Ramos (cell line): ENCODE measurements around the gene FLACC1.

Experiments used
- in situ Hi-C: fragments of 300-500 bp; cut with MboI; formaldehyde crosslinking; loops from one replicate; pipeline ENCODE4 v1.14.3; 2022; ENCODE audit warnings: low sequenced_read_pairs; ENCODE audit not compliant: unreplicated experiment

The FLACC1 gene

DNA sequence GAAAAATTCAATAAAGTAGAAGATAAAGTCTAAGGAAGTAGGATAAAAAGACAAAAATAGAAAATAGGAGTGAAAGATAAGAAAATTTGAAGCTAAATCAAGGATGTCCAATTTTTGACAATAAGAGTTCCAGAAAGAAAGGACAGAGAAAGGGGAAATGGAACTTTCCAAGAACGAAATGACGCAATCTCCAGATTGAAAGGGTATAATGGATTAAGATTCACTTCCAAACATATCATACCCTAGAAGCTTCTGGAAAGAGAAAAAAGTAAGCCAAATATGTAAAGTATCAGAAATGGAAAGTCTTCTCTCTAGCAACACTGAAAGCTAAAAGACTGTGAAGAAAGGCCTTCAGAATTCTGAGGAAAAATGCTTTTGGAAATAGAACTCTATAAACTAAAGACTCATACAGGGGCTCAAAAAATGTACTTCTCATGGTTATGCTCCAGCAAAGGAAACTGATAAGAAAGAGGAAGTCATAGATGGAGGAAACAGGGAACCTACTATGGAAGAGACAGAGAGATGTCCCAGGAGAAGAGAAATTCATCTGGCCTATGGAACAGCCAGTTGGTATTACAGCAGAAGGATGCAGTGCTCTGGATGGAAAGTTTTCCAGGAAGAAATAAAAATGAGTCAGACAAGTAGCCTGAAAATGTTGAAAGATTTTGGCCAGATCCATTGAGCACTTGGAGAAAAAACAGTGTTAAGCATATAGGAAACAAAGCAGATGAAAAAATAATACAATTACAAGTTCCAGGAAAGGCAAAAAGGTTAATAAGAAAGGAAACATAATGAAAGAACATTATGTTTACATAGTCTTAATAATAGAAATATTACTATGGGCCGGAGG lies 76.7 kb downstream of the FLACC1 start:
- in situ Hi-C loops, result no loop called here

DNA sequence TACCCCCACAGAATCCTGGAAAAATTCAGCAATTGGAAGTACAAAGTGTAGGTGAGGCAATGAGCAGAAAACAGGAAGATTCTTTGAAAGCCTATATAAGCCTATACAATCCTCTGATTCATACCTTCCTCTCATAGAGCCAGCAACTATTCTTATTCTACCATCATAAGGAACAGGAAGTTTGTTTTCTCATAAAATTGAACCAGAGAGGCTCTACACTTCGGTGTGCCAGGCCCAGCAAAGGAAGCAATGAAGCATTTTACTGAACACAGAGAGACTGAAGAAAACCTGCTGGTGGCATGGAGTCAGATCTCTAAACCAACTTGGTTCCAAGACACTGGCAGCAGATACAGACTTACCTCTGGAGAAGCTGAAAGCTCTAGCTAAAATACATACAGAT lies 78.1 kb downstream of the FLACC1 start:
- in situ Hi-C loops, result no loop called here

DNA sequence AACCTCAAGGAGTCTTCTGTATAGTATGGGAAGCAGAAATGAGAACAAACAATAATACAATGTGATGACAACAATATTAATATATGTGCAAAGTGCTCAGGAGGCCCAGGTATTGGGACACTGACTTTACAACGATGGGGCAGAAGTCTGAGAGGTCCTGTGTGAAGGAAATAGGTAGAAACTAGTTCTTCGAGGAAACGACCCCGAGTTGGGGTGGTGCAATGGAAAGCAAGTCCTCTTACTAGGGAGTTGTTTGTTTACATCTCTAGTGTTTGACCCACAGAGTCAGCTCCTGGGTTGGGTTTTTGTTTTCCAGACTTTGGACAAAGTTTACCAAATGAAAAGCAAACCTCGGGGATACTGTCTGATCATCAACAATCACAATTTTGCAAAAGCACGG lies 80.6 kb downstream of the FLACC1 start:
- in situ Hi-C loops, result no loop called here

DNA sequence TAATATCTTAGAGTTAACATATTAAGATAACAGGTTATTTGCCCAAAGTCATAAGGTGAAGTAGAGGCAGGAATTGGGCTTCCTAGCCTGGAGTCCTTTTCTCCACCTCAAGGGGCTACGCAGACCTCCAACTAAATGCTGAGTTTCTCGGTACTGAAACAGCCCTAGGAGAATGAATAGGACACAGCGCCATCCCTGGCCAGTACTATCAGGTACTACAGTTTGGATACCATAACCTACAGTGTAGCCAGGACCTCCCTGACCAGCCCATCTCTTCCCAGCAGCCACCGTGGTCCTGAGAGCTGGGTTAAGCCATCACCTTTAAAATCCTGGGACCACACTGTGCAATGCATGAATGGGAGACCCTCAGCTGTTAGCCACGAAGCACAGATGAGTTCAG lies 81.2 kb downstream of the FLACC1 start:
- in situ Hi-C loops, result no loop called here

DNA sequence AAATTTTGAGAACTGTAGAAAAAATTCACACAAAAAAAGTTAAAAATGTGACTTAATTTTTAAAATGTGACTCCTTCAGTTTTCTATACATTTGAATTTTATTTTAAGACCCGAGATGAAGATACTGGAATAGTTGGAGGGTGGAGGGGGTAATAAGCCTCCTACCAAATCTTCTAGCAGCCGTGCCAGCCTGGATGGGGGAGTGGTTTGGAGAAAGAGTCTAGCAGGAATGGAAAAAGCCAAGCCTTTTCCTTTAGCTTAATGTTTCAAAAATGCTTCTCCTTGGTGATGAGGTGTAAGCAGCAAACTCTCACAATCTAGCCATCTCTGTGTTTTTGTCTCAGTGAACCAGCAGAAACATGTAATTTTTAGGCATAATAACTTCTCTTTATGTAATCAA lies 82.1 kb downstream of the FLACC1 start:
- in situ Hi-C loops, result no loop called here

DNA sequence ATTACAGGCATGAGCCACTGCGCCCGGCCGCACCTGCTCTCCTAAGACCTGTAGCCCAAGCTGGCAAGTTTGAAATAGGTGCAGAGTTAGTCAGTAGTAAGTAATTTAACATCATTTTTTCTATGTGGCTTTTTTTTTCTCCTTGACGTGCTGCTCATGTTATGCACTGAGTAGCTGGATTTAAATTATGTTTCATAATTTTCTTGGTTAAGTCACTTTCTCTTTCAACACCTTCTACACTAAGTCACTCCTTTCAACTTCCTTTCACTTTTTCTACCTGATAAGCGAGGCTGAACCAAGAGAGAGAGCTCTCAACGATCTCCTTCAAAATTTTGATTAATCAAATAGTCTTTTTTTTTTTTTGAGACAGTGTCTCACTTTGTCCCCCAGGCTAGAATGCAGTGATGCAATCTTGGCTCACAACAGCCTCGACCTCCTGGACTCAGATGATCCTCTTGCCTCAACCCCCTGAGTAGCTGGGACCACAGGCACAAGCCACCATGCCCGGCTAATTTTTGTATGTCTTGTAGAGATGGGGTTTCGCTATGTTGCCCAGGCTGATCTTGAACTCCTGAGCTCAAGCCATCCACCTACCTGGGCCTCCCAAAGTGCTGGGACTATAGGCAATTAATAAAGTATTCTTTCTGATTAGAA lies 83.7 kb downstream of the FLACC1 start:
- in situ Hi-C loops, result no loop called here

DNA sequence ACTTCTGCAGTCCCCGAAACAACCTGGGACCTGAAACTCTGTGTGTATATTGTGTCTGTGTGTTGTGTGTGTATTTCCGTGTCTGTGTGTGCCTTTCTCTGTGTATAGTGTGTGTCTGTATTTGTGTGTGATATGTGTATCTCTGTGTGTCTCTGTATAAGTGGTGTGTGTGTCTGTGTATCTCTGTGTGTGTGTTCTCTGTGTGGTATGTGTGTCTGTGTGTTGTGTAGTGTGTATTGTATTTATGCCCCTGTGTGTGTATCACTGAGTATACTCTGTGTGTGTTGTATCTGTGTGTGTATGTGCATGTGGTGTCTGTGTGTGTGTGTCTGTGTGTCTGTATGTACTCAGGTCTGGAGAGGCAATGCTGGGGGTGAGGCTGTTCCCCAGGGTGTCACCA lies 85.2 kb downstream of the FLACC1 start:
- in situ Hi-C loops, result no loop called here

DNA sequence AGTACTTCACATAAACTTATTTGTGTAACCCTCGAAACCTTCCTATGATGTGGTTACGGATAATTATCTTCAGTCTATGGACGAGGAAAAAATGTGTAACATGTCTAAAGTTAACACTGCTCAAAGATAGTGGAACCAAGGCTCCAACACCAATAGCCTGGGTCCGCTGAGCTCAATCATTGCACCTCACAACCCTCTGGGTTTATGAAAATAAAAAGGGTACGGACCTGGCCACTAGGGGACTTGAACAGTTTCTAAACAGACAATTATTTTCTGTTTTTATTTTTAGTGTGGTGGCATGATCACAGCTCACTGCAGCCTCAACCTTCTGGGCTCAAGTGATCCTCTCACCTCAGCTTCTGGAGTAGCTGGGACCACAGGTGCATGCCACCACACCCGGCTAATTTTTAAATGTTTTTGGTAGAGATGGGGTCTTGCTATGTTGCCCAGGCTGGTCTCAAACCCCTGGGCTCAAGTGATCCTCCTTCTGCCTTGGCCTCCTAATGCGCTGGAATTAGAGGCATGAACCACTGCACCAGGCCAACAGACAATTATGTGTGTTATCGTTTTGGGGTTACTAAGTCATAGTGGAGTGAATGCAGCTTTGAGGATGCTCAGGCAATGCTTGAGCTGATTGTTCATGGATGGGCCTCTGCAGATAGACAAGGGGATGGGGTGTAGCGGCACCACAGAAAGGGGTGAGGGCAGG lies 86.7 kb downstream of the FLACC1 start:
- in situ Hi-C loops, result no loop called here

DNA sequence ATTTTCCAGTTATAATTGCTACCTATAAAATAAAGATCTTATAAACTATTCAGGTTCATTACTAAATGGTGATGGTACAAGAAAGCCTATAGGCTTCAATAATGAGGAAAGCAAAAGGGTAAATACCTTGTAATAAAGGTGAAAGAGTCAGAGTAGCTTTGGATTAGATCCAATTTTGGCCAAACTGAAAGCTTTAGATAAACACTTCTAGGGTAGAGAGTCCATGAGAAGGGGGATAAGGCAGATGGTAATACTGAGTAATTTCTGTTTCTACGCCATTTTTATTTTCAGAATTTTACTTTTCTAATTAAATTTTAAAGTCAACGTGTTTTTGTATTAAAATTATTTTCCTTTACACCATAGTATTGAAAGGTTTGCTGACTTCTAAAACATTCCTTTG lies 87.4 kb downstream of the FLACC1 start:
- in situ Hi-C loops, result no loop called here

DNA sequence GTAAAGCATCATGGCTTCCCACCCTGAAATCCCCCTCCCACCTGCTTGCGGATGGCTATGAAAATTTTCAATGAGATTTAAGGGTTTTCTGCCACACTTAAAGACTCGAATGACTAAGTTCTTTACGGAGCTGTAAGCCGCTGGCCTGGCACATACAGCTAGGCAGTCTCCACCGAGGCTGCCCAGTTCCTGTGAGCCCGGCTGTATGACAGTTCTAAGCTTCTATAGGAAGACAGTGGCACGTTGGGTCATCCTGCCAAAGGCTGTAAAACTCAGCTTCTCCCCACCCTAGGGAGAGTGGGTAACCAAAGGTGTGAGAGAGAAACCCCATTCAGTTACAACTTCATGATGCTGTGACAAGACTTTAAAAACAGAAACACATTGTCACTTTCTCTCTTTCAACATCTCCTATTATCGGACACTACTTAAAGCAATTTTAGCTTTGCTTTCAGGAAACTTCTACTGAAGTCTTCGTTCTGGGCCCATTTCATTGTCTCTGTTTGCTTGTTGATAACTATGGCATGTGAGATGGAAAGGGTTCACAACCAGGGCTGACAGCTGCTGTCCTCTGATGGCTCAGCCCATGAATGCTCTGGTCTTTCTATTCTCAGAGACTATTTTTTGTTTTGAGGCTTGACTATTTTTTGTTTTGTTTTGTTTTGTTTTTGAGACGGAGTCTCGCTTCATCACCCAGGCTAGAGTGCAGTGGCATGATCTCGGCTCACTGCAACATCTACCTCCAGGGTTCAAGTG lies 89.7 kb downstream of the FLACC1 start:
- in situ Hi-C loops, result no loop called here

DNA sequence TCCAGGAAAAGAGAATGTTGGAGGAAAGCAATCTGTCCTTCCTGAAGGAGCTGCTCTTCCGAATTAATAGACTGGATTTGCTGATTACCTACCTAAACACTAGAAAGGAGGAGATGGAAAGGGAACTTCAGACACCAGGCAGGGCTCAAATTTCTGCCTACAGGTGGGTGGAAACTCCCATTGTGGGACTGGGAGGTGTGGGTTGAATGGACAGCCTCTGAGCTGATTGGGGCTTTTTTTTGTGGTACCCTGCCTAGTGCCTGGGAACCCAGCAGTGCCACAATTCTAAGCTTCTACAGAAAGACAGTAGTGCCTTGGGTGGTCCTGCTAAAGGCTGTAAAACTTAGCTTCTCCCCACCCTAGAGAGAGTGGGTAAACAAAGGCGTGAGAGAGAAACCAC lies 90.5 kb downstream of the FLACC1 start:
- in situ Hi-C loops, result no loop called here

DNA sequence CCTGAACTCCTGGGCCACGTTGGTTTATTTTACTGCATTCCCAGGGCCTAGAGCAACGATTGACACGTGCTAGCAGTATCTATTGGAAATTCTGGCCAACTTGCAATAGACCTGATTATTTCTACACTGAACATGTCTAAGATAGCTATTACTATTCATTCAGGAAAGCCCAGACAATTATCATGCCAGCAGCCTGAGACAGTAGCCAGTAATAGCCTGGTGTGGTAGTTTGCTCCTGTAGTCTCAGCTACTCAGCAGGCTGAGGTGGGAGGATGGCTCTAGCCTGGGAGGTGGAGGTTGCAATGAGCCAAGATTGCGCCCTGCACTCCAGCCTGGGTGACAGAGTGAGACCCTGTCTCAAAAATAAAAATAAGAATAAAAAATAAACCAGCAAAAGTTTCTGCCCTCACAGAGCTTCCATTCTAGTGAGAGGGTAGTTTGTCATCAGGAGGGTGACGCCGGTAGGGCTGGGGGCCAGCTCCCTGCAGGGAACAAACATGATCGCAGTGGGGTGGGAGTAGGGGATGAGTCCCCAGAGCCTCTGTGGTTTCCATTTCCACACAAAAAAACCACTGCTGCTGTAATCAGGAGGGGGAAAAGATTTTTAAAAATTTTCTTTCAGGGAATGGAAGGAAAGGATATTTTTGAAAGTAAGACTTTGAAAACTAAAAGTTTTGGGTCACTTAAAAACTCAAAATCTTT lies 92.5 kb downstream of the FLACC1 start:
- in situ Hi-C loops, result no loop called here

DNA sequence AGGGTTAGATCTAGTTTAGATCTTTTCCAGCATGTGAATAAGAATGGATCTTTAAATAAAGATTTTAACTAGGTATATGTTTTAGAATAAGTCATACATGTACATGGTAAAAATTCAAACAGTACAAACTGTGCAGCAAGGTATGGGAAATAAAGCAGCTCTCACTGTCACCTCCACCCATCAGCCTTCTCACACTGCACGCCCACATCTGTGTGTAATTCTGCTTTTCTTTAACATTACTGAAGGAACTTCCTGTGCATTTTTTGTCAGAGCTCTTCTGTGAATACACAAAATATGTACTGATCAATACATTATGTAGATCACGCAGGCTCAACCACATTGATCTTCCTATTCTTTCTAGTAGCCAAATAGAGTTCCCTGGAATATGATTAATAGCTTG lies 93.4 kb downstream of the FLACC1 start:
- in situ Hi-C loops, result no loop called here

DNA sequence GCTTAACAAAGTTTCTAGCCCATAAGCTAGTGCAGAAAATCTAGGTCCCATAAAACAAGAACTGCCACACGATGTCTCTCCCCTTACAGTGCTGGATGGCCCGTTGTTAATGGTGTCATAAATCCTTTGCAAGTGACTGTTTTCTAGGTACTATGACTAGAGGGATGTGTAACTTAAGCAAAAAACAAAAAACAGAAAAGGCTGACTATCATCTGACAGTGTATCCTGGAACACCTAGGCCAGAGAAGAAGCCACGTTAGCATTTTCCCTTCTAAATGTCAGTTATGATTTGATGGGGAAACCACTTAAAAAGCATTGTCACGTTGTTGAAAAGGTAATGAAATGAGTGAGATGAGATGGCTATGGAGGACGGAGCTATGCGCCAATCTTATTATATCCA lies 94.4 kb downstream of the FLACC1 start:
- in situ Hi-C loops, result no loop called here

DNA sequence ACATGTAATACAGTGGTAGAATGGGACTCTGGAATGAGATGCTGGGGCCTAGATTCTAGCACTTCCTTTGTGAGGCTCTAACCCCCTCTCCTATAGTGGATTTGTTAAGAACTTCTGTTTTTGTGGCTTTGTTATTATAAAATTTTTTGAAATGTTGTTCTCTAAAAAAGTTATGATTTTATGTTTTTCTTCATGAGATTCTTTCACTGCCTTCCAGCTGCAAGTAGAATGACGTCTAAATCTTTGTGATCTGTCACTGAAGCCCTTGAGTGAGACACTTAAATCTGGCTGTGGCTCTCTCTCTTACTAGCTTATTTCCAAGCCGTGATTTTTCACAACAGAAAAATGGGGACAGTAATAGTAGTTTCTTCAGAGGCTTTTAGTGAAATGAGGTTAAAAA lies 95.2 kb downstream of the FLACC1 start:
- in situ Hi-C loops, result no loop called here

DNA sequence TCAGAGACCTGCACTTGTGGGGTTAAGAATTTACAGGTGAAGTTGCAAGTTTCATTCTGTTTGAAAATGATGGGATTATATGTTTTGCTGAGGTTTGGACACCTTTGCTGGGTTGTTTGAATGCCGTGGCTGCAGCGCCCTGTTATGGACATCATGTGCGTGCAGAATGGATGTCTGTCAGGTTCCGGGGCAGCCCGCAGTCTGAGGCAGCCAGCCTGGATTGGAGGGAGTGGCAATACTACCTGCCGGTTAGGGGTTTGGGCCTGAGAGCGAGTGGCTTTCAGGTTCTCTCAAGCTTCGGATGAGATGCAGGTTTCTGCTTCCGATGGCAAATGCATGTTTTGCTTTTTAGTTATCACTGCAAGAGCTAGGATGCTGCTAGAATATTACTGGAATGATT lies 95.7 kb downstream of the FLACC1 start:
- in situ Hi-C loops, result no loop called here

DNA sequence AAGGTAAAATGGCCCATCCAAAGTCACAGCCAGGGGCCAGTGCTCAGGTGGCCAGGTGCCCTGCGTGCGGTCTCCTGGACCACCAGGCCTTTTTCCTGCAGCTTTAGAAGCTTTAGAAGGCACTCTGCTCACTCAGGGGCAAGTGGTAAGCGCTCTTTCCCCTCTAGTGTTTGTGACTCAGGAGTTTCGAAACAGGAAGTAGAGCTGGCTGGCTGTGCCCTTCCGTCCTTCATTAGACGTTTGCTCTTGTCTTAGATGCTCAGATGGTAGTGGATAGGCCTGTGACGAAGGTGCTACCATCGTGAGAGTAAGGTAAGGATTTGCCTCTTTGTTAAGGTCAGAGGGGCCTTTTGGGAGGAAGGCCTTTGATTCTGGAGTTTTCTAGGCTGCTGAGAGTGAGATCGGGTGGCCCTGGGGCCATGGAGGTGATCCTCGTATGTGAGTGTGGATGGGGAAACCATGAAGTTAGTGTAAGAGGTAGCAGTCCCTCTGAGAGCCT lies 96.8 kb downstream of the FLACC1 start, which contains the start of gene CASP8:
CASP8 (plus strand) TSS at position 235 of the 499 bp plus-strand sequence. CDS start 5,951 bp downstream, outside the sequence.
- in situ Hi-C loops, result no loop called here

DNA sequence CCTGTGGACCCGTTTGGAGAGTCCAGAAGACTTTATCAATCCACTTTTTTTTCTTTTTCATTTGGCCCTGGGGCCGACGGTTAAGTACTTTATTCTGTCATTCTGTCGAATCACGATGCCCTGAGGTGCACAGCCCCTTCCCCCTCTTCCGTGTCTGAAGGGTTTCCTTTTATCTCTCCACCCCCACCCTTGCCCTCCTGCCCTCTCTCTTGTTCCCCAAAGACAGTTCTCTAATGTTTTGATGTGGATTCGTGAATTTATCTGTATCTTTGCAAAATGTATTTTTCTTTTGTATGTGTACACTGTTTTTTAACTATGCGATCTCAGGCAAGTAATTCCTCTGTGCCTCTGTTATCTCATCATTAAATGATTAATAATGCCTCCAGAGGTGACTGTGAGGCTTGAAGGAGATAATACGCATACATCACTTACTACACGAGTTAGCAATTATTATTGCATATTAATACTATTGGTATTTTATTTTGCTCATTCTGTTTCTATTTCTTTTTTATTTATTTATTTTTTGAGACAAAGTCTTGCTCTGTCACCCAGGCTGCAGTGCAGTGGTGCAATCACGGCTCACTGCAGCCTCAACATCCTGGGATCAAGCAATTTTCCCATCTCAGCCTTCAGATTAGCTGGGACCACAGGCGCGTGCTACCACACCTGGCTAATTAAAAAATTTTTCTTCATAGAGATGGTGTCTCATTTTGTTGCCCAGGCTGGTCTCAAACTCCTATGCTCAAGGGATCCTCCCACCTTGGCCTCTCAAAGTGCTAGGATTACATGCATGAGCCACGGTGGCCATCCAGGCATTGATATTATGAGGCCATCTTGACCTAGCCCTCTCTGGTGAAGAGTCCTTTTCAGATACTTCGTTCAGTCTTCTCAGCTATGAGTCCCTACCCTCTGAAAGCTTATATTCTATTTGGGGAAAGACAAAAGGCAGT lies 98.2 kb downstream of the FLACC1 start:
- in situ Hi-C loops, result no loop called here
